ENCODE data around the gene NLRP5.
"Not testable (repeated sequence)": the region's sequence is repeated elsewhere in the genome, so short reads cannot be mapped to it uniquely, and the experiment has no call there.

Gene NLRP5

DNA sequence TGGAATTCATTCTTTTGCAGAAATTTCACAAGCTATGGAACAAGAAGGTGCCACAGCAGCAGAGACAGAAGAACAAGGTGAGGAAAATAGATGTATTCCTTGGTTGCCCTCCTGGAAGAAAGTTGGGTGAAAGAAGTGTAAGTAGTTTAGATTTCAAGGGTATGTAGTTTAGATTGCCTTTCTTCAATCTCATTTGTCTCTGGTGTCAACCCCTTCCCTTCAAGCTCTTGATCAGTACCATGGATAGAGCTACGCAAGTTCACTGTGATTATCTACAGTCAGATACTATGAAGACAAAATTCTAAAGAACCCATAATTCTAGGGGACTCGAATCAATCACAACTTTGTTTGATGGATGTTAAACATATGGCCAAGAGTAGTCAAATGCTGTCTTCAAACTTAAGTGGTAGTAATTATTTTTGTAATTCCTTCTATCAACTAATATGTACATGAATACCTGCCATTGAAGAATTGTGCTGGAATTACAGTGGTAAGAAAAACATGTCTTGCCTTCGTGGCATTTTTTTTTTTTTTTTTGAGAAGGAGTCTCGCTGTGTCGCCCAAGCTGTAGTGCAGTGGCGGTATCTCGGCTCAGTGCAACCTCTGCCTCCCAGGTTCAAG is 33.9 kb downstream of the NLRP5 start:
- H3K9ac ChIP-seq (ENCODE audit: low read depth, low read length); H4K20me1 ChIP-seq (ENCODE audit: insufficient read depth, low read length); H3K27me3 ChIP-seq (ENCODE audit: insufficient read depth, low read length, poor library complexity); ATAC-seq (ENCODE audit: insufficient read depth, low read depth); DNase-seq; H3K27ac ChIP-seq (ENCODE audit: low read length); H3K79me2 ChIP-seq (ENCODE audit: insufficient read depth, low read length); H3K36me3 ChIP-seq (ENCODE audit: insufficient read depth, low read length); H3K4me3 ChIP-seq (ENCODE audit: low read depth in 1 of 2, low read length in 2 of 2); H2AFZ ChIP-seq (ENCODE audit: low read depth, low read length); H3K4me2 ChIP-seq (ENCODE audit: insufficient read depth, low read length); H3K4me1 ChIP-seq (ENCODE audit: insufficient read depth, low read length); H3K9me3 ChIP-seq (ENCODE audit: insufficient read depth, low read length, severe bottlenecking): not testable (repeated sequence)

DNA sequence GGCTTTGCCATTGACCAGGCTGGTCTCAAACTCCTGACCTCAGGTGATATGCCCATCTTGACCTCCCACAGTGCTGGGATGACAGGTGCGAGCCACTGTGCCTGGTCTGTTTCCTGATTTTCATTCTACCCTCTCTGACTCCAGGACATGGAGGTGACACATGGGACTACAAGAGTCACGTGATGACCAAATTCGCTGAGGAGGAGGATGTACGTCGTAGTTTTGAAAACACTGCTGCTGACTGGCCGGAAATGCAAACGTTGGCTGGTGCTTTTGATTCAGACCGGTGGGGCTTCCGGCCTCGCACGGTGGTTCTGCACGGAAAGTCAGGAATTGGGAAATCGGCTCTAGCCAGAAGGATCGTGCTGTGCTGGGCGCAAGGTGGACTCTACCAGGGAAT is 40.2 kb downstream of the NLRP5 start:
- ATAC-seq (ENCODE audit: insufficient read depth, low read depth): no peak
- TF ChIP-seq EZH2 (IDR thresholded peaks at IDR 0.05; ENCODE audit: borderline replicate concordance, low read depth, low read length, severe bottlenecking): no peak
- TF ChIP-seq, protein P1, sequence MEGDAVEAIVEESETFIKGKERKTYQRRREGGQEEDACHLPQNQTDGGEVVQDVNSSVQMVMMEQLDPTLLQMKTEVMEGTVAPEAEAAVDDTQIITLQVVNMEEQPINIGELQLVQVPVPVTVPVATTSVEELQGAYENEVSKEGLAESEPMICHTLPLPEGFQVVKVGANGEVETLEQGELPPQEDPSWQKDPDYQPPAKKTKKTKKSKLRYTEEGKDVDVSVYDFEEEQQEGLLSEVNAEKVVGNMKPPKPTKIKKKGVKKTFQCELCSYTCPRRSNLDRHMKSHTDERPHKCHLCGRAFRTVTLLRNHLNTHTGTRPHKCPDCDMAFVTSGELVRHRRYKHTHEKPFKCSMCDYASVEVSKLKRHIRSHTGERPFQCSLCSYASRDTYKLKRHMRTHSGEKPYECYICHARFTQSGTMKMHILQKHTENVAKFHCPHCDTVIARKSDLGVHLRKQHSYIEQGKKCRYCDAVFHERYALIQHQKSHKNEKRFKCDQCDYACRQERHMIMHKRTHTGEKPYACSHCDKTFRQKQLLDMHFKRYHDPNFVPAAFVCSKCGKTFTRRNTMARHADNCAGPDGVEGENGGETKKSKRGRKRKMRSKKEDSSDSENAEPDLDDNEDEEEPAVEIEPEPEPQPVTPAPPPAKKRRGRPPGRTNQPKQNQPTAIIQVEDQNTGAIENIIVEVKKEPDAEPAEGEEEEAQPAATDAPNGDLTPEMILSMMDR (IDR thresholded peaks at IDR 0.05; ENCODE audit: borderline replicate concordance, extremely low read depth, low read length, poor library complexity, severe bottlenecking): no peak

DNA sequence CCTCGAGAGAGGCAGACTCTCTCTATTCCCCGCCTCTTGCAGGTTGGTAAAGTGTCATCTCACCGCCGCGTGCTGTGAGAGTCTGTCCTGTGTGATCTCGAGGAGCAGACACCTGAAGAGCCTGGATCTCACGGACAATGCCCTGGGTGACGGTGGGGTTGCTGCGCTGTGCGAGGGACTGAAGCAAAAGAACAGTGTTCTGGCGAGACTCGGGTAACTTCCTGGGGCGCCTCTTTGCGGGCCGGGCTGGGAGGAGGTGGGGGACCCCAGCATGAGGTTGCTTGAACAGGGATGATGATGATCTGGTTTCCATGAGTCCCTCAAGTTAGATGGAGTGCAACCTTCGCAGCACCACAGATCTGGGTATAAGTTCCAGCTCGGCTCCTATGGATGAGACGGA is 67.0 kb downstream of the NLRP5 start:
- H4K20me1 ChIP-seq (ENCODE audit: insufficient read depth, low read length): no peaks in the 10 kb centered on the region
- no peak overlapping the region for H2AFZ ChIP-seq (ENCODE audit: low read depth, low read length)
- no peaks in the 10 kb centered on the region for H3K36me3 ChIP-seq (ENCODE audit: insufficient read depth, low read length)
- H3K9me3 ChIP-seq (ENCODE audit: insufficient read depth, low read length, severe bottlenecking): no peaks in the 10 kb centered on the region
- no peaks in the 10 kb centered on the region for H3K79me2 ChIP-seq (ENCODE audit: insufficient read depth, low read length)
- no peak overlapping the region for H3K4me2 ChIP-seq (ENCODE audit: insufficient read depth, low read length)
- ATAC-seq (ENCODE audit: insufficient read depth, low read depth): no peak
- H3K4me3 ChIP-seq (ENCODE audit: low read depth in 1 of 2, low read length in 2 of 2): no peak overlapping the region
- no peak overlapping the region for H3K9ac ChIP-seq (ENCODE audit: low read depth, low read length)
- H3K27me3 ChIP-seq (ENCODE audit: insufficient read depth, low read length, poor library complexity): no peaks in the 10 kb centered on the region
- H3K4me1 ChIP-seq (ENCODE audit: insufficient read depth, low read length): no peaks in the 10 kb centered on the region
- H3K27ac ChIP-seq (ENCODE audit: low read length): no peak overlapping the region
- TF ChIP-seq EZH2 (IDR thresholded peaks at IDR 0.05; ENCODE audit: borderline replicate concordance, low read depth, low read length, severe bottlenecking): no peak
- TF ChIP-seq, protein P1 (IDR thresholded peaks at IDR 0.05; ENCODE audit: borderline replicate concordance, extremely low read depth, low read length, poor library complexity, severe bottlenecking): no peak
- DNase-seq: no peak

More for the DNA sequence above, 40.2 kb downstream of the NLRP5 start:
- no peak for DNase-seq
- no peak overlapping the region for H3K9ac ChIP-seq (ENCODE audit: low read depth, low read length)
- no peaks in the 10 kb centered on the region for H4K20me1 ChIP-seq (ENCODE audit: insufficient read depth, low read length)
- no peaks in the 10 kb centered on the region for H3K27me3 ChIP-seq (ENCODE audit: insufficient read depth, low read length, poor library complexity)
- no peaks in the 10 kb centered on the region for H3K9me3 ChIP-seq (ENCODE audit: insufficient read depth, low read length, severe bottlenecking)
- H3K27ac ChIP-seq (ENCODE audit: low read length): no peak overlapping the region
- no peaks in the 10 kb centered on the region for H3K79me2 ChIP-seq (ENCODE audit: insufficient read depth, low read length)
- no peaks in the 10 kb centered on the region for H3K36me3 ChIP-seq (ENCODE audit: insufficient read depth, low read length)
- H3K4me3 ChIP-seq (ENCODE audit: low read depth in 1 of 2, low read length in 2 of 2): no peak overlapping the region
- H2AFZ ChIP-seq (ENCODE audit: low read depth, low read length): no peak overlapping the region
- no peak overlapping the region for H3K4me2 ChIP-seq (ENCODE audit: insufficient read depth, low read length)
- no peaks in the 10 kb centered on the region for H3K4me1 ChIP-seq (ENCODE audit: insufficient read depth, low read length)

DNA sequence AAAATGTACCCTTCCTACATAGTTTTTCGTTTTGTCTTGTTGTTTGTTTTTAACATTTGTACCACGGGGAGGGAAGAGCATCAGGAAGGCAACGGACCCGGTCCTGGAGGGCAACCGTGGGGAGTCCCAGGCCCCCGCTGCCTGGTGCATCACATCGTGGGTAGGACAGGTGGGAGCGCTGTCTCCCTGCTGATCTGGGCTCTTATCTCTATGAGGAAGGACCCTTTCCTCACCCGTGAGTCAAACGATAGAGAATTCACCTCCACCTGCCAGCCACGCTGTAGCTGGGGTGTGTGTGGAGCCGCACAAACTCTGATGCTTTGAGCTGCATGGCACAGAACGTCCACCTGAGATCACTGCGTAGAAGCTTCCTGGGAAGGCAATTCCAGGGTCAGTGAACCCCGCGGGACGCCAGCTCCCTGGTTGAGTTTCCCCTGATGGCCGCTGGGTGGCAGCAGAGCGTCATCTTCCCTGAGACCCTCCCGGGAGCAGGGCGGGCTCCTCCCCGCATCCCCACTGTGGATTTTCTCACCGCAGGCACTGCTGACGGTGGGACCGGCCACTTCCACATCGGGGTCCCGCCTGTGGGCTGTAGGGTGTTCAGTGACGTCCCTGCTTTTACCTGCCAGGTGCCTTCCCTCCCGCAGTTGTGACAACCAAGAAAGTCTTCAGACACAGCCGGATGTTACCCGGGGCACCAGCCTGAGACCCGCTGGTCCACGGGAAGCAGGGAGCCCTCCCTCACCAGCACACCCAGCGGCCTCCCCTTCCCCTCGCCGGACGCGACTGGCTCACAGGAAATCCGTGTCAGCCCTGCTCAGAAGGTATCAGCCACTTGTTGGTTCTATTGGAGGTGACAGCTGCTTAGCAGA is 79.8 kb downstream of the NLRP5 start:
- no peaks in the 10 kb centered on the region for H3K79me2 ChIP-seq (ENCODE audit: insufficient read depth, low read length)
- H4K20me1 ChIP-seq (ENCODE audit: insufficient read depth, low read length): no peaks in the 10 kb centered on the region
- TF ChIP-seq EZH2 (IDR thresholded peaks at IDR 0.05; ENCODE audit: borderline replicate concordance, low read depth, low read length, severe bottlenecking): no peak
- TF ChIP-seq, protein P1 (IDR thresholded peaks at IDR 0.05; ENCODE audit: borderline replicate concordance, extremely low read depth, low read length, poor library complexity, severe bottlenecking): peak; percentile 95
- H2AFZ ChIP-seq (ENCODE audit: low read depth, low read length): peak overlapping the region; percentile 74
- no peak overlapping the region for H3K9ac ChIP-seq (ENCODE audit: low read depth, low read length)
- H3K36me3 ChIP-seq (ENCODE audit: insufficient read depth, low read length): no peaks in the 10 kb centered on the region
- peak overlapping the region in 1 of 2 experiments; percentile 51; a peak in 2 of 4 replicates for H3K4me3 ChIP-seq (ENCODE audit: low read depth in 1 of 2, low read length in 2 of 2)
- DNase-seq (peak; percentile 65), ATAC-seq (ENCODE audit: insufficient read depth, low read depth) (peak; percentile 85)
- H3K9me3 ChIP-seq (ENCODE audit: insufficient read depth, low read length, severe bottlenecking): no peaks in the 10 kb centered on the region
- peak overlapping the region; percentile 72 for H3K4me2 ChIP-seq (ENCODE audit: insufficient read depth, low read length)
- no peak overlapping the region for H3K27ac ChIP-seq (ENCODE audit: low read length)
- H3K4me1 ChIP-seq (ENCODE audit: insufficient read depth, low read length): peaks cover 11% of the 10 kb centered on the region
- no peaks in the 10 kb centered on the region for H3K27me3 ChIP-seq (ENCODE audit: insufficient read depth, low read length, poor library complexity)

Measured in DND-41 (cell line).